ENCODE results near the gene ACTA1. TPM values are rescaled to one million over a fixed set of nuclear protein-coding genes. Genes with fewer than 3 reads are reported as not detected.
"Not testable (repeated sequence)": the region's sequence is repeated elsewhere in the genome, so short reads cannot be mapped to it uniquely, and the experiment has no call there.

Gene ACTA1
- 9.5 TPM for total RNA-seq

- no peak for DNase-seq (ENCODE audit: low spot score)
Measured at GRCh38 chr1:229434005-229434640, at the start of gene ACTA1. Gene ACTA1, minus strand, starts transcription at chr1:229434094. Its CDS starts 979 bp downstream, at chr1:229433115.

- no peak for DNase-seq (ENCODE audit: low spot score)
Measured at GRCh38 chr1:229482511-229482910, 48.6 kb upstream of the ACTA1 start.

- DNase-seq (ENCODE audit: low spot score) = no peak
Measured at GRCh38 chr1:229480495-229480894, 46.6 kb upstream of the ACTA1 start.

GRCh38 chr1:229479660-229480399, 45.9 kb upstream of the ACTA1 start:
- no peak for DNase-seq (ENCODE audit: low spot score)

- no peak for DNase-seq (ENCODE audit: low spot score)
Measured at GRCh38 chr1:229478852-229479251, 45.0 kb upstream of the ACTA1 start.

GRCh38 chr1:229475859-229476258, 42.0 kb upstream of the ACTA1 start:
- DNase-seq (ENCODE audit: low spot score) = not testable (repeated sequence)

GRCh38 chr1:229474509-229474908, 40.6 kb upstream of the ACTA1 start:
- no peak for DNase-seq (ENCODE audit: low spot score)

GRCh38 chr1:229471175-229471574, 37.3 kb upstream of the ACTA1 start:
- no peak for DNase-seq (ENCODE audit: low spot score)

- no peak for DNase-seq (ENCODE audit: low spot score)
Measured at GRCh38 chr1:229470406-229471043, 36.6 kb upstream of the ACTA1 start.

- DNase-seq (ENCODE audit: low spot score) = no peak
Measured at GRCh38 chr1:229466887-229467286, 33.0 kb upstream of the ACTA1 start.

GRCh38 chr1:229464672-229465071, 30.8 kb upstream of the ACTA1 start:
- DNase-seq (ENCODE audit: low spot score) = no peak

- no peak for DNase-seq (ENCODE audit: low spot score)
Measured at GRCh38 chr1:229461032-229461668, 27.3 kb upstream of the ACTA1 start.

GRCh38 chr1:229459815-229460214, 25.9 kb upstream of the ACTA1 start:
- no peak for DNase-seq (ENCODE audit: low spot score)

GRCh38 chr1:229457436-229457835, 23.5 kb upstream of the ACTA1 start:
- no peak for DNase-seq (ENCODE audit: low spot score)

- no peak for DNase-seq (ENCODE audit: low spot score)
Measured at GRCh38 chr1:229456016-229456415, 22.1 kb upstream of the ACTA1 start.

GRCh38 chr1:229454056-229454455, 20.2 kb upstream of the ACTA1 start:
- no peak for DNase-seq (ENCODE audit: low spot score)

- DNase-seq (ENCODE audit: low spot score) = no peak
Measured at GRCh38 chr1:229452956-229453801, 19.3 kb upstream of the ACTA1 start.

- DNase-seq (ENCODE audit: low spot score) = no peak
Measured at GRCh38 chr1:229448845-229449244, 15.0 kb upstream of the ACTA1 start.

GRCh38 chr1:229448354-229448753, 14.5 kb upstream of the ACTA1 start:
- no peak for DNase-seq (ENCODE audit: low spot score)

GRCh38 chr1:229447809-229448252, 13.9 kb upstream of the ACTA1 start:
- no peak for DNase-seq (ENCODE audit: low spot score)

GRCh38 chr1:229445828-229446227, 11.9 kb upstream of the ACTA1 start:
- DNase-seq (ENCODE audit: low spot score) = no peak

All from ureter (tissue), 1 donor.